Fibroblast of skin of right biceps (primary cell): ENCODE results near the gene C9orf72.

Experiments
- DNase-seq: peaks from one replicate; pipeline ENCODE4 v3.0.0-alpha.2; 2013

The C9orf72 gene

DNA sequence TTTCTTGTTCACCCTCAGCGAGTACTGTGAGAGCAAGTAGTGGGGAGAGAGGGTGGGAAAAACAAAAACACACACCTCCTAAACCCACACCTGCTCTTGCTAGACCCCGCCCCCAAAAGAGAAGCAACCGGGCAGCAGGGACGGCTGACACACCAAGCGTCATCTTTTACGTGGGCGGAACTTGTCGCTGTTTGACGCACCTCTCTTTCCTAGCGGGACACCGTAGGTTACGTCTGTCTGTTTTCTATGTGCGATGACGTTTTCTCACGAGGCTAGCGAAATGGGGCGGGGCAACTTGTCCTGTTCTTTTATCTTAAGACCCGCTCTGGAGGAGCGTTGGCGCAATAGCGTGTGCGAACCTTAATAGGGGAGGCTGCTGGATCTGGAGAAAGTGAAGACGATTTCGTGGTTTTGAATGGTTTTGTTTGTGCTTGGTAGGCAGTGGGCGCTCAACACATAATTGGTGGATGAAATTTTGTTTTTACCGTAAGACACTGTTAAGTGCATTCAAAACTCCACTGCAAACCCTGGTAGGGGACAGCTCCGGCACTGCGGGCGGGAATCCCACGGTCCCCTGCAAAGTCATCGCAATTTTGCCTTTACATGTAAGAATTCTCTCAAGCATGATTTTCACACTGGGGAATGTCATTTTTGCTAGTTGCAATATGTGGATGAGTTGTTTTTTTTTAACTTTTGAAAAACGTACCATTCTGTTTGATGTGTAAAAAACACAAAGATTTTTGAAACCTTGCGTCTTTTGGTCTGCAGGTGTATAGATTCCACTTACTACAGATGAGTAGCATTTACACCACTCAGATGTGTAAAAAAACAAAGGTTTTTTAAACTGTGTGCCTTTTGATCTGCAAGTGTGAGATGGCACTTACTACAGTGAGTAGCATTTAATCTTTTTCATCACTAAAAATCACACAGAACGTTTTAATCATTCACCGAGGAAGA lies 631 bp upstream of the C9orf72 start:
- peak; percentile 99 for DNase-seq

GRCh38 chr9:27572566-27572917 lies 739 bp downstream of the C9orf72 start:
- peak; percentile 47 for DNase-seq

DNA sequence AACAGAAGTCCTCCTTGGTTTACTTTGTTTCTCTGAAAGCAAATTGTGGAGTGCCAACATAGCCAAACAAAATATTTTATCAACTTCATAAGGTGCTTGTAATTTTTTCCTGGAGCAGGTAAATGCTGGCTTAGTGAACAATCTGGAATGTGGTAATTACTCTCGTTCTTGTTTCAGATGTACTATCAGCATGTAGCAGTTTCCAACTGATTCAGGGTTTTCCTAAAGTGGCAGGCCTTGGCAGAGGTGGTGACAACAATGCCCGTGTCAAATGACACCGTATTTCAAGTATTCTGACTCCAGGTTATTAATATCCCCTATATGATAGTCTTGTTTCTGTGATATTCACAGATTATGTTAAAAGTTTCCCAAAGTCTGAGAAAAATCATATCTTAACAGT lies 1.2 kb downstream of the C9orf72 start:
- no peak for DNase-seq

DNA sequence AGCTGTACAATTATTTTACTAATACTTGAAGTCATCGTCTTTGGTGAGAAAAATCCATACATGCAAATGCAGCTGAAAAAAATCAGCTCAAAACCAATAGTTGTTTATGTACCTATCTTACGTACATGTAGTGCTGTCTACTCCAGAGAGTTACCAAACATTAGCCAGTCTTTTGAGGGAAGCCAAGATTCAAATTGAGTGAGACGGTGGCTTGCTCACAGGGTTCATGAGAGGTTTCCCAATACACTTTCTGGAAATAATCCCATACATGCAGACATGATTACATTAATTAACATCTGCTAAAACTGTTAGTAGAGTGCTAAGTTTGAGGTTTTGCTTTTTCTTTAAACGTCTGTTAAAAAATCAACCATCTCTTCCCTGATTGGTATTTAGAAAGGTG lies 2.3 kb downstream of the C9orf72 start:
- no peak for DNase-seq

DNA sequence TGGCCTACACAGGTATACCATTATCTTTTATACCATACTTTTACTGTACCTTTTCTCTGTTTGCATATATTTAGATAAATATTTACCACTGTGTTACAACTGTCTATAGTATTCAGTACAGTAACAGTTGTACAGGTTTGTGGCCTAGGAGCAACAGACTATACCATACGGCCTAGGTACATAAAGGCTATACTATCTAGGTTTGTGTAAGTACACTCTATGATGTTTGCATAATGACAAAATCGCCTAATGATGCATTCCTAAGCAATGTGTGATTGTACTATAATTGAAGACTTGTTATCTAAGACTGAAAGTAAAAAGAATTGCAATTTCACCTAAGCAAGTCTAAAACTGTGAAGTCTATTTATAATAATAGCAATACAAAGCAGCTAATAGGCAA lies 3.9 kb downstream of the C9orf72 start:
- no peak for DNase-seq

DNA sequence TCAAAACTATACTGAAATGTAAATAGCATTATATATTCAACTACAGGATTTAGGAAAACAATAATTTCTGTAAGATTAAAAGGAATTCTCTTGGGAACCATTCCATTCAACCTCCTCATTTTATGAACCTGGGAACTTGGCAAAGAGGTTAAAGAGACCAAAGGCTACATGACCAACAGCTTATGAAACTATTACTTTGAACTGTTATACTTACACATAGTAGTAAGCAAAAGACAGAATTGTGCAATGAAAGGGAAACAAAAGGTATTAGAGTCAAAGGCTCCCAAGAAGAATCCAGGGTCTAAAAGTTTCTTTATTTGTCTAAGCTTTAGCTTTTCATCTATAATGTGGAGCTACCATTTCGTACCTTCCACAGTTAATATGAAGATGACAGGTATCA lies 7.2 kb downstream of the C9orf72 start:
- DNase-seq = no peak

- no peak for DNase-seq
Measured at GRCh38 chr9:27565696-27566095, 7.6 kb downstream of the C9orf72 start.

DNA sequence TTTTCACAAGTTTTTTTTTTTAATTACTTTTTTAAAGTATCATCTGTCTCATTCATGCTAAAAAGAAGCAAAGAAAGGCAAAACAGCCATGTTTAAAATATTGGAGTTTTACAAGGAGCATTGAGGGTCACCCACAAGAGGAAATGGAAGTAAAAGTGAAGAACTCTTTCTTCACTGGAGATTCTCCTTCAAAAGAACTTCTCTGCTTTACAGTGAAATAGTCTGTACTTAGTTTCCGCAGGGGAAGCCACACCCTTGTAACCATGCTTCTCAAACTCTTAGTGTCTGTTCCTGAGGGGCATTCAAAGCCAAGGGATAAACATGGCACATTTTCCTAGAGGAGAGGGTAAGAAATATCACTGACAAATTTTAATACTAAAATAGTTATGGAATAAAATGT lies 8.6 kb downstream of the C9orf72 start:
- DNase-seq = no peak

- DNase-seq = no peak
Measured at GRCh38 chr9:27563738-27564430, 9.4 kb downstream of the C9orf72 start.

GRCh38 chr9:27561685-27562084 lies 11.6 kb downstream of the C9orf72 start:
- DNase-seq = no peak

- DNase-seq = no peak
Measured at GRCh38 chr9:27560457-27560856, 12.8 kb downstream of the C9orf72 start.

GRCh38 chr9:27558307-27558706 lies 15.0 kb downstream of the C9orf72 start:
- DNase-seq = no peak

DNA sequence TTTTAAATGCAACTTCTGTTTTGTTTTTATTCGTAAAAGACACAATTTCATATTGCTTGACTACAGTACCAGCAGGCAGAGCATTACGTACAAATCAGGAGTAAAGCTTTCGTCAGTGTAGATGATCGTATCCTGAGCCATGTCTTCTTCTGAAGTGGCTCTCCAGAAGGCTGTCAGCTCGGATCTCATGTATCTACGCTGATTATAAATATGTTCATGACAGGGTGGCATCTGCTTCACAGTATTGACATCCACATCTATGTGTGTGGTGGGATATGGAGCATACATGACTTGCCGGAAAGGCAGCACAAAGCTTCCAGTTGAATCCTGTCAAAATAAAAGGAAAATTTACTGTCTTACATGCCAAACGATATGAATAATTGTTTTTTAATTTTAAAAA lies 16.8 kb downstream of the C9orf72 start:
- DNase-seq = no peak

GRCh38 chr9:27554712-27555111 lies 18.6 kb downstream of the C9orf72 start:
- no peak for DNase-seq

GRCh38 chr9:27549196-27549755 lies 24.0 kb downstream of the C9orf72 start:
- DNase-seq = peak; percentile 56

DNA sequence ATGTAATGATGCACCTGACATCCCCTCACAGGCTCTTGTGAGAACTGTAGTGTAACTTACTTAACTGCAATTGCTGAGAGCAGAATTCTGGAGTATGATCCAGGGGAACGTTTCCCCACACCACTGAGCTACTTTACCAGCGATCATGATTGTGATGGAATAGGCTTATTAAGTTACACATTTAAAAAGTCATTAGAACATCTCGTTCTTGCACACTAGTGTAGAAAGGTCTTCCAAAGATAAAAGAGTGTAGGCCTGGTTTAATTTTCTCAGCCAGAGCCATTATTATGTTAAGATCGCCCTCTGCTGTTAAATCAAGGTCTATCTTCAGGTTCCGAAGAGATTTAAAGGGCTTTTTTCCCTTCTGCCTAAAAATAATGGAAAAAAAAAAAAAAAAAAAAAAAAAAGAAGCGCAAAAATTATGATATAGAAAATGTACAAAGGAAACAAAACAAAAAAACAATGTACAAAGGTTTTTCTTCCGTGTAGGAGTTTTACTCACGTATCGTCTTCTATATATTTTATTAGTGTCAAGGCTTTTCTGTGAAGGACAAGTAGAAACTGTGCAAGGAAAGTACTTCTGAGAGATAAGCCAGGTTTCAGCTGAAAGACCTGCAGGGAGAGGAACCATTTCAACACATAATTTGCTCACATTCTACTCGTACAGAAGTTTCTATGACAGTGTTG lies 25.1 kb downstream of the C9orf72 start:
- DNase-seq = peak; percentile 23

DNA sequence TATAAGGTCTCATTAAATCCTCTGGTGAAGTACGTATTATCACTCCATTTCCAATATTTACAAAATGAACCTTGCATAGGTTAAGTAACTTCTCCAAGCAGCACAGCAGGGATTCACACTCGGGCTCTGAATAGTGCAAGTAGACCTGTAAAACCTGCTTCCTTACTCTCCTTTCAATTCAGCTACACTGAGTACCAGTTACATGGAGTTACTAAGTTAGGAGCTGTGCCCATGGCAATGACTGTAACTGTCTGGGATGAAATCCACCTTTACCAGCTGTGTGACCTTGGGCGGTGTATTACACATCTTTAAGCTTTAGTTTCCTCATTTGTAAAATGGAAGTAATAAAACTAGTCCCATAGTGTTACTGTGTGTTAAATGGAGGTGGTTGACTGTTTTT lies 27.8 kb downstream of the C9orf72 start:
- no peak for DNase-seq

DNA sequence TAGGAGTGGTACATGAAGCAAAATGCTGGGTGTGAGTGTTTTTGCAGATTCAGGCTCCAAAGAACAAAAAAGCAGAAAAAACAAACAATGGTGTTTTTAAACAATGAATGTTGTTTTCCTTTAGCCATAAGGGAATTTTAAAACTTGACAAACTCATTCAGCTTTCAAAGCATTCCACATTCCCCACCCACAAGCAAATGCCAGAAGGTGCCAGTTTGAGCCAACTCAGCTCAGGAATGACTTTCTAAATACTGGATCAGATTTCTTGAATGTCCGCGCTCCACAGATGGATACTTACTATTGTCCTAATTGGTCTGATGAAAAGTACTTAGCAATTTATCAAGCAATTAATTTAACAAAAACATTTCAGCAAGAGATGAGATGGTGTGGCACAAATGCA lies 30.8 kb downstream of the C9orf72 start:
- no peak for DNase-seq

DNA sequence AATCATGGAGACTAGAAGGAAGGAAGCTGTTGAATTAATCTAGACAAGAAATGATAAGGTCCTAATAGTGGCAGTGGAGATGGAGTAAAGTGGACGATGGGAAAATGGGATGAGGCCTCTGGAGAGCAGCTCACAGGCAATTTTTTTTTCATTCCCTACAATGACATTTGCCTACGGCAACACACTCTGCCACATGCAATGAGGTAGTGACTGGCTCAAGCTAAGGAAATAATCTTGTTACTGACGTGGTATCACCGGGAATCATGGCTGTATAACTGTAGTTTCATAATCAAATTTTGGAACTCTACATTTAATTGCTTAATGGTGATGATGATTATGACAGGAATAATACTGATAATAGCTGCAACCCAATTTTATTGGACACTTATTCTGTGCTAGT lies 31.5 kb downstream of the C9orf72 start:
- no peak for DNase-seq

- peak; percentile 7 for DNase-seq
Measured at GRCh38 chr9:27540502-27540901, 32.8 kb downstream of the C9orf72 start.

DNA sequence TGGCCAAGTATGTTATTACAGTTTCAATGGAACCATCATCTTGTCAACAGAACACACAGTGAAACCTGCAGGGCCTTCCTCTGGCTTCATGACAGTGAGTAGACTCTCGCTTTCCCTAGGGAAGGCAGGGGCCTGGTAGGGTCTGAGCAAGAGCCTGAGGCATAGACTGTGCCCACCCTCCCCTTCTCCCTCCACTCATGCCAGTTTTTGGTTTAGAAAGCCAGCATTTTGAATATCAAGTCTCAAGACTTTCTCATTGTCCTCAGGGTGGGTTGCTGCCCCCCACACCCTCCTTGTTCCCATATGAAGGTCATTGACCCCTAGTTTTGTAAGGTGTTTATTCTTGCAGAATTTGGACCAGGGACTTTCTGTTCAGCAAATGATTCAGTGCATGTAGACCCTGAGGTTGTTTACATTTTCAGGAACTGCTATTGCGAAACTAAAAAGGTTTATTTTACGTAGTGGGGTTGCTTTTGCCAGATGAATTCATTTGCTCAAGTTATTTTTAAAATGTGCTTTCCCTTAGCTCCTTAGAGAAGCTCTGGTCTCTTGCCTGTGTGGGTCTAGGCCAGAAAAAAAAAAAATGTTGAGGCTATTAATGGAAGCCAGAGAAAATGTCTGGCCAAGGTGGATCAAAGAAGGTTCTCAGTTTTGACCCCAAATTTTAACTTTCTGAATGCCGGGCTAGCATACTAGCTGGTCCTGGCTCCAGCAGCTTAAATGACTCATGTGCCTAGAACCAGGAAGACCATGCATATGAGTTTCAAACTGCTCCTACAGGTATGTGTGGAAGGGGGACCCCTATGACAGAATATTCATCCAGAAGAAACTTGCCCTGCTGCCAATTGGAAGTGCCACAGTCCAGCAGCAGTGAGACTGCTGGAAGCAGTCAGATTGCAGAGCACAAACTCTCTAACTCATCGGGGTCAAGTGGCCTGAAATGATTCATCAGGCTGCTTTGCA lies 33.5 kb downstream of the C9orf72 start:
- DNase-seq = peak; percentile 25

GRCh38 chr9:27538647-27539046 lies 34.6 kb downstream of the C9orf72 start:
- DNase-seq = no peak
